Amygdala (tissue), 56 donors: ENCODE results near the gene ARHGAP25.

Experiments
- DNase-seq, 56 donors: peaks; one replicate each; lab custom pipeline; 2025; lab: John Stamatoyannopoulos, UW

ARHGAP25 gene

GRCh38 chr2:68822207-68822872 lies 87.7 kb downstream of the ARHGAP25 start:
- DNase-seq, result no peak

GRCh38 chr2:68824831-68825230 lies 90.2 kb downstream of the ARHGAP25 start:
- no peak for DNase-seq

DNA sequence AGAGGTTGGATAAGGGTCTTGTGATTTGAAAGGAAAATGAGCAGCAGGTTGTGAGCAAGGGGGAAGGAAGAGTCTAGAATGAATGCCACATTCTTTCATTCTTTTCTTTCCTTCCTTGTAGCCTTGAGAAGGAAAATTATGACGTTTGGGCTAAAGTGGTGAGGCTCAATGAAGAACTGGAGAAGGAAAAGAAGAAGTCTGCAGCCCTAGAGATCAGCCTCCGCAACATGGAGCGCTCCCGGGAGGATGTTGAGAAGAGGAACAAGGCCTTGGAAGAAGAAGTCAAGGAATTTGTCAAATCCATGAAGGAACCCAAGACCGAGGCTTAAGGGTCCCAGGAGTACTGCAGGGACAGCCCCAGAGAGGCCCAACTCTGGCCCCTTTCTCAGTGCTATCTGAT lies 91.3 kb downstream of the ARHGAP25 start:
- DNase-seq, result no peak

- no peak for DNase-seq
Measured at GRCh38 chr2:68827666-68828065, 93.1 kb downstream of the ARHGAP25 start.

DNA sequence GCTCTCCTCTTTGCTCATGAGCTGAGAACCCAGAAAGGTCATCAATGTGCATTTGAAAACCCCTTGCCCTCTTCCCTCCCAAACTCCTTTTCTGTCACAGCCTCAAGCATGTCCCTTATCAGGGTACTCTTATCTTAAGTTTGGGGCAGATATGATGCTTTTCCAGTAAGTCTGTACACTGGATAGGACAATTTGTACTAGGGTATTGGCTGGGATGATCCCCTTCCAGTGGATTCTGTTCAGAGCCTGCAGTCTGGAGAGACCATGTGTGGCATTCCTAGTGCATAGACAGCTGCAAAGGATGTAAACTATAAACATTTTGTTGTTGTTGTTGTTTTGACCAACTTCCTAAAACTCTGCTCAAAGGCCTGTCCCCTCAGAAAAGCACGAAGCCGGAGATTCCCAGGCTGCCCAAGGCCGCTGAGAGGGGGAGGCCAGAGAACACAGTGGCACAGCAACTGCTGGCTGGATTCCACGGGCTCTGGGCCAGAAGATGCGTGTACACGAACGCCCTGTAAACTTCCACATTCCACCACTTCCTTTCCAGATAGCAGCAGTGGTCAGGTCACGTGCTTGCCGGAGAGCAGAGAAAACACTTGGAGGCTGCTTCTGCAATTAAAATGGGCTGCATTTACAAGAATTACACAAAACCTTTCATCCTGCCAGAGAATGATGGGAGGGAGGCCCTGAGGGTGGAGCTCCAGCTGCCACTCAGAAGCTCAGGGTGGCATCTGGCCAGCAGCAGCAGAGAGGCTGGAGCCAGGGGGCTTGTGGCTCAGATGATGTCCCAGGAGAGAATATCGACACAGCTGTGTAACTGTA lies 94.5 kb downstream of the ARHGAP25 start:
- DNase-seq, result peak; percentile 19 to 99 (median 80)

- no peak for DNase-seq
Measured at GRCh38 chr2:68829749-68830148, 95.1 kb downstream of the ARHGAP25 start.

GRCh38 chr2:68831686-68832232 lies 97.1 kb downstream of the ARHGAP25 start:
- no peak for DNase-seq

GRCh38 chr2:68832233-68832869 lies 97.7 kb downstream of the ARHGAP25 start:
- DNase-seq, result peak in 31 of 56 donors; percentile 5 to 67 (median 34)

GRCh38 chr2:68833162-68833561 lies 98.6 kb downstream of the ARHGAP25 start:
- DNase-seq, result no peak

DNA sequence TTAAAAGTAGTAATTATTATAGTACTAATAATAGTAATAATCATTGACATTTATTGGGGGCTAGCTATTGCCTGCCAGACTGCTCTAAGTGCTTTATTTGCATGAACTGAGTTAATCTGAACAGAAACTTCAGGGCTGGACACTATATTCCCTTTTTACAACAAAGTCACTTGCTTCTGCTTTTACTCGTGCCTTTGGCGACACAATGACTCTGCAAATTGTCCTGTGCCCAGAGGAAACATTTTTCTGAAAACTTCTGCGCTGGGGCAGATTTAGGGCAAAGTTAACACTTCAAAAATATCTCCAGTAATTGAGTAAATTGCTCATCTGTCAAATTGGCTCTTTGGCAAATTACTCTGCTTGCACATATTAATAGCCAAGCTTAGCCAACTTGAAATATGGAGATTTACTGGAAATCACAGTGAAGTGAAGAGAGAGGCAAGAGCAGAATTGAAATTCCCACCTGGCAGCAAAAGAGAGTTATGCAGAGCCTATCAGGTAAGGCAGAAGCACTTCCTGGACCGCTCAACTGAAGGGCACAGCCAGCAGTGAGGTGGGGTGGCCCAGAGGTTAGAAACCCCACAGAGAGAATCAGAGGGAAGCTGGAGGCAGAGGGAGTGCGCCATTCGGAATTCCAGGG lies 100.2 kb downstream of the ARHGAP25 start:
- DNase-seq, result no peak

GRCh38 chr2:68835621-68836020 lies 101.0 kb downstream of the ARHGAP25 start:
- peak in 3 of 56 donors; percentile 7 to 14 (median 9) for DNase-seq

GRCh38 chr2:68837164-68837860 lies 102.7 kb downstream of the ARHGAP25 start:
- peak in 10 of 56 donors; percentile 5 to 53 (median 14) for DNase-seq

- DNase-seq, result no peak
Measured at GRCh38 chr2:68837861-68838341, 103.3 kb downstream of the ARHGAP25 start.

GRCh38 chr2:68838641-68839040 lies 104.0 kb downstream of the ARHGAP25 start:
- no peak for DNase-seq

GRCh38 chr2:68839260-68839833 lies 104.7 kb downstream of the ARHGAP25 start:
- no peak for DNase-seq

GRCh38 chr2:68845043-68845442 lies 110.4 kb downstream of the ARHGAP25 start:
- no peak for DNase-seq

DNA sequence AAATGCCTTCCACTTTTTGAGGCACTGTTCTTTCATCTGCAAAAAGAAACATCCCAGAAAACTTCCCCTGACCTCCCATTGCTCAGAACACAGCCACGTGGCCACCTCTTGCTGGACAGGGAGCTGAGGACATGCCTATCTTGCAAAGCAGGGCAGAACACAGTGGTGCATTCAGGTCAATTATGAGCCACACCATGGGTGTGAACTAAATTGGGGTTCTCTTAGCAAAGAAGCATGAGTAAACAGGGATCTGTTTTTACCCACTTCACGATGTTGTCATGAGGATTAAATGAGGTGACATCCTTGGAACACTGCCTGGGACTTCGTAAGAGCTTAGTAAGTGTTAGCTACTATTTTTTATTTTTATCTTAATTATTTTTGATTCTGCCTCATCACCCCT lies 111.5 kb downstream of the ARHGAP25 start:
- DNase-seq, result no peak

DNA sequence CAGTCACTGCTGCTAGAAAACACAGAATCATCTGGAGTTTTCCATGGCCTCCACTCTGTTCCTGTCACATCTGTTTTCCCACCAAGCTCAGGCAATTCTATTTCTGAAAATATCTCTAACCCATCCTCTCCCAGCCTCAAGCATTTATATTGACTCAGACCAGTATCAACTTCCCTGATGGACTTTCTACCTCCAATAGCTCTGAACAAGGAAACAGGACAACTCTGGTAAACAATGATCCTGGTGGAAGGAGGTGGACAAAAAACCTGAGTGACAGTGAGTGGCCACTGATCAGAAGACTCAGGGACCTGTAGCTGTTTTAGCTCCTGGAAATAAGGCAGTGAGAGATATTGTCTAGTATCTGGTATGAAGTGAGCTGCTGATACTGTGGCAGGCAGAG lies 113.1 kb downstream of the ARHGAP25 start:
- no peak for DNase-seq

DNA sequence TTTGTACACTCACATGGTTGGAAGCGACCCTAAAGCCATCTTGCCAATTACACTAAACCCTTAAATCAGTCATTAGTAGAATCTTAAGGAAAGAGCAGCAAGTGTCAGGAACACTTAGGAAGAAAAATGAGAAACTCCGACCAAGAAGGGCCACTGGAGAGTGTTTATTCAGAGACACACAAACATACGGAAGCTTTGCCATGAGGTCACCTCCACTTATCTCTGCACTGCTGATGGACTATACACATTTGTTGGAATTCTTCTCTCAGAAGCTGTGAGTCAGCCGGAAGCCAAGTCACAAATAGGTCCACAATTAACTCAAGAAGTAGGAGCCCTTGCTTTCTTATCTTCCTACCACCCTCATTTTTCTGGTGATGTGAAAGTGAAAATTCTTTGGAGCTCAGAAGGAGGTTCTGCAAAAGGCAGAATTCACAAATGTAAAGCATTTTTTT lies 115.0 kb downstream of the ARHGAP25 start:
- no peak for DNase-seq
